Cardiac muscle cell (in vitro differentiated cells and primary cell): ENCODE measurements around the gene FLRT1. TPM values are rescaled to one million over a fixed set of nuclear protein-coding genes. Genes with fewer than 3 reads are reported as not detected.

Source experiments
- DNase-seq, 2 donors: peaks; one replicate each; pipeline versions ENCODE4 v3.0.0 to v3.0.0-alpha.2; 2010 to 2017; ENCODE audit warnings: low read depth in 1 of 2, low spot score in 1 of 2
- H3K27ac ChIP-seq: fragments of 200-600 bp; sonication (generic); 2 replicates; pipeline ENCODE4 v1.5.1; 2016
- H3K27me3 ChIP-seq: fragments of 200-600 bp; sonication (generic); 2 replicates; pipeline ENCODE4 v1.6.0; 2016; ENCODE audit warnings: control low read depth
- H3K36me3 ChIP-seq: fragments of 200-600 bp; sonication (generic); 2 replicates; pipeline ENCODE4 v1.5.1; 2016; ENCODE audit warnings: control low read depth
- H3K4me1 ChIP-seq: fragments of 200-600 bp; sonication (generic); 2 replicates; pipeline ENCODE4 v1.8.1; 2017; ENCODE audit warnings: low read depth, mild to moderate bottlenecking, mixed run types
- H3K4me3 ChIP-seq: fragments of 200-600 bp; sonication (generic); 2 replicates; pipeline ENCODE4 v1.5.1; 2016; ENCODE audit warnings: mild to moderate bottlenecking
- H3K9me3 ChIP-seq: fragments of 200-600 bp; sonication (generic); 2 replicates; pipeline ENCODE4 v1.5.1; 2017; ENCODE audit warnings: low read depth, mild to moderate bottlenecking, control low read depth
- polyA plus RNA-seq: library from polyadenylated mRNA; unstranded; fragments of >200 nt; fragmentation: Nextera tagmentation; extraction: Ambion mirVana; gene quantifications from 2 replicates; pipeline ENCODE4 v1.2.1, GENCODE V29; 2016
- total RNA-seq: library from RNA; depleted of rRNA; stranded (reverse); fragments of >200 nt; gene quantifications from 2 replicates; pipeline ENCODE4 v1.2.3, GENCODE V29; 2016
- TF ChIP-seq, protein P1 (sequence below): IDR thresholded peaks from 2 replicates; pipeline ENCODE4 v1.5.1; 2012; ENCODE audit warnings: low read depth, mild to moderate bottlenecking, low read length

The FLRT1 gene
- total and polyA plus RNA-seq, 2 experiments from 2014 or later, result 0.69 to 2.9 TPM

DNA sequence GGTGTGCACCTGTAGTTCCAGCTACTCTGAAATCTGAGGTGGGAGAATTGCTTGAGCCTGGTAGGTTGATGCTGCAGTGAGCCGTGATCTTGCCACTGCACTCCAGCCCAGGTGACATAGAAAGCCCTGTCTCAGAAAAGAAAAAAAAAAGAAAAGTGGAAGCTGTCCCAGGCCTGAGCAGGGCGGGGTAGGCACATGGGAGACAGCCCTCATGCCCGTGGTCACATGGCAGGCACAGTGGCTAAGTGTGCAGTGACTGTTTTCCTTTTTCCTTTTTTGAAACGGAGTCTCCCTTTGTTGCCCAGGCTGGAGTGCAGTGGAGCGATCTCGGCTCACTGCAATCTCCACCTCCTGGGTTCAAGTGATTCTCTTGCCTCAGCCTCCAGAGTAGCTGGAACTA, 41.7 kb upstream of the FLRT1 start:
- Histone ChIP-seq H3K4me1 (no peaks in the 10 kb centered on the region), H3K27ac (no peak overlapping the region), H3K27me3 (no peaks in the 10 kb centered on the region), H3K9me3 (no peaks in the 10 kb centered on the region), H3K4me3 (no peak overlapping the region), H3K36me3 (peaks cover 32% of the 10 kb centered on the region)
- TF ChIP-seq, protein P1, sequence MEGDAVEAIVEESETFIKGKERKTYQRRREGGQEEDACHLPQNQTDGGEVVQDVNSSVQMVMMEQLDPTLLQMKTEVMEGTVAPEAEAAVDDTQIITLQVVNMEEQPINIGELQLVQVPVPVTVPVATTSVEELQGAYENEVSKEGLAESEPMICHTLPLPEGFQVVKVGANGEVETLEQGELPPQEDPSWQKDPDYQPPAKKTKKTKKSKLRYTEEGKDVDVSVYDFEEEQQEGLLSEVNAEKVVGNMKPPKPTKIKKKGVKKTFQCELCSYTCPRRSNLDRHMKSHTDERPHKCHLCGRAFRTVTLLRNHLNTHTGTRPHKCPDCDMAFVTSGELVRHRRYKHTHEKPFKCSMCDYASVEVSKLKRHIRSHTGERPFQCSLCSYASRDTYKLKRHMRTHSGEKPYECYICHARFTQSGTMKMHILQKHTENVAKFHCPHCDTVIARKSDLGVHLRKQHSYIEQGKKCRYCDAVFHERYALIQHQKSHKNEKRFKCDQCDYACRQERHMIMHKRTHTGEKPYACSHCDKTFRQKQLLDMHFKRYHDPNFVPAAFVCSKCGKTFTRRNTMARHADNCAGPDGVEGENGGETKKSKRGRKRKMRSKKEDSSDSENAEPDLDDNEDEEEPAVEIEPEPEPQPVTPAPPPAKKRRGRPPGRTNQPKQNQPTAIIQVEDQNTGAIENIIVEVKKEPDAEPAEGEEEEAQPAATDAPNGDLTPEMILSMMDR, result no peak
- DNase-seq, result no peak

DNA sequence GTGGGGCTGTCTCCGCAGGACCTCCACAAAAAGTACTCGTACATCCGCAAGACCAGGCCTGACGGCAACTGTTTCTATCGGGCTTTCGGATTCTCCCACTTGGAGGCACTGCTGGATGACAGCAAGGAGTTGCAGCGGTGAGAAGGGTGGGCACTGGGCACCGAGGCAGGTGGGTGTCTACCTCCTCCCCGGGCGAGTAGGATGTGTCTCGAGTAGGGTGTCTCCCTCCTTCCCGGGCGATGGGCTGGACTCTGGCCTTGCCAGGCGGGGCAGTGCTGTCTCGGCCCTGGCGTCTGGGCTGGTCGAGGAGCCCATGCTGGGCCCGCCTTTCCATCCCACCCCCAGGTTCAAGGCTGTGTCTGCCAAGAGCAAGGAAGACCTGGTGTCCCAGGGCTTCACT, 39.2 kb upstream of the FLRT1 start:
- no peaks in the 10 kb centered on the region for H3K27me3 ChIP-seq
- peaks cover 23% of the 10 kb centered on the region for H3K36me3 ChIP-seq
- no peak overlapping the region for H3K27ac ChIP-seq
- TF ChIP-seq, protein P1, result no peak
- H3K4me1 ChIP-seq, result no peaks in the 10 kb centered on the region
- H3K9me3 ChIP-seq, result no peaks in the 10 kb centered on the region
- no peak for DNase-seq
- H3K4me3 ChIP-seq, result no peak overlapping the region

DNA sequence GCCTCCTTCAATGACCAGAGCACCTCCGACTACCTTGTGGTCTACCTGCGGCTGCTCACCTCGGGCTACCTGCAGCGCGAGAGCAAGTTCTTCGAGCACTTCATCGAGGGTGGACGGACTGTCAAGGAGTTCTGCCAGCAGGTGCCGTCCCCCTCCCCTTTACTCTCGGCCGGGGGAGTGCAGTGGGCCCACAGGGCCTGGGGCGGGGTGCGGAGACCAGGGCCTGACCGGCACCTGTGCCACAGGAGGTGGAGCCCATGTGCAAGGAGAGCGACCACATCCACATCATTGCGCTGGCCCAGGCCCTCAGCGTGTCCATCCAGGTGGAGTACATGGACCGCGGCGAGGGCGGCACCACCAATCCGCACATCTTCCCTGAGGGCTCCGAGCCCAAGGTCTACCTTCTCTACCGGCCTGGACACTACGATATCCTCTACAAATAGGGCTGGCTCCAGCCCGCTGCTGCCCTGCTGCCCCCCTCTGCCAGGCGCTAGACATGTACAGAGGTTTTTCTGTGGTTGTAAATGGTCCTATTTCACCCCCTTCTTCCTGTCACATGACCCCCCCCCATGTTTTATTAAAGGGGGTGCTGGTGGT, 38.5 kb upstream of the FLRT1 start:
- Histone ChIP-seq H3K4me3 (no peak overlapping the region), H3K27ac (no peak overlapping the region), H3K9me3 (no peaks in the 10 kb centered on the region), H3K4me1 (no peaks in the 10 kb centered on the region), H3K36me3 (peaks cover 21% of the 10 kb centered on the region), H3K27me3 (no peaks in the 10 kb centered on the region)
- TF ChIP-seq, protein P1, result no peak
- no peak for DNase-seq

DNA sequence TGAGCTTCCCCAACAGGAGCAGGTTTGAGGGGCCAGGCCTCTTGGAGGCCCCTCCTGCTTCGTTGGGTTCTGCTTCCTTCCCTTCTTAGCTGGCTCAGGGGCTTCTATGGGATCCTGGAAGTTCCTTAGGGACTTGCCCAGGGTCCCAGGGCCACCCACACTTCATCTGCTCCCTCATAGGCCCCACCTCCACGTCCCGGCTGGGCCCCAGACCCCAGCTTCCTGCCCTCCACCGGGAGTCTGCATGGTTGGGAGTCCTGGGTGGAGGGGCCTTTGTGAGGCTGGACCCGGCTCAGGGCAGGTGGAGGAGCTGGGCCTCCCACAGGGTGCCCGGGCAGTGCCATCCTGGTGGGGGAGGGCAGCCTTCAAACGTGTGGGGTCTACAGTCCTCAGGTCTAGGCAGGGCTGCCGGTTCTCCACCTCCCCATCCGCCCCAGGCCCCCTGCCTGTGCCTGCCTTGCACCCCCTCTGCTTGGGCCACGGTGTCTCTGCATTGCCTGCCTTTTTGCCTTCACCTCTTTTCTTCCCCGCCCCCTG, 37.9 kb upstream of the FLRT1 start:
- peaks cover 21% of the 10 kb centered on the region for H3K36me3 ChIP-seq
- TF ChIP-seq, protein P1, result no peak
- no peak overlapping the region for H3K4me3 ChIP-seq
- H3K4me1 ChIP-seq, result no peaks in the 10 kb centered on the region
- no peak for DNase-seq
- H3K9me3 ChIP-seq, result no peaks in the 10 kb centered on the region
- no peaks in the 10 kb centered on the region for H3K27me3 ChIP-seq
- no peak overlapping the region for H3K27ac ChIP-seq

DNA sequence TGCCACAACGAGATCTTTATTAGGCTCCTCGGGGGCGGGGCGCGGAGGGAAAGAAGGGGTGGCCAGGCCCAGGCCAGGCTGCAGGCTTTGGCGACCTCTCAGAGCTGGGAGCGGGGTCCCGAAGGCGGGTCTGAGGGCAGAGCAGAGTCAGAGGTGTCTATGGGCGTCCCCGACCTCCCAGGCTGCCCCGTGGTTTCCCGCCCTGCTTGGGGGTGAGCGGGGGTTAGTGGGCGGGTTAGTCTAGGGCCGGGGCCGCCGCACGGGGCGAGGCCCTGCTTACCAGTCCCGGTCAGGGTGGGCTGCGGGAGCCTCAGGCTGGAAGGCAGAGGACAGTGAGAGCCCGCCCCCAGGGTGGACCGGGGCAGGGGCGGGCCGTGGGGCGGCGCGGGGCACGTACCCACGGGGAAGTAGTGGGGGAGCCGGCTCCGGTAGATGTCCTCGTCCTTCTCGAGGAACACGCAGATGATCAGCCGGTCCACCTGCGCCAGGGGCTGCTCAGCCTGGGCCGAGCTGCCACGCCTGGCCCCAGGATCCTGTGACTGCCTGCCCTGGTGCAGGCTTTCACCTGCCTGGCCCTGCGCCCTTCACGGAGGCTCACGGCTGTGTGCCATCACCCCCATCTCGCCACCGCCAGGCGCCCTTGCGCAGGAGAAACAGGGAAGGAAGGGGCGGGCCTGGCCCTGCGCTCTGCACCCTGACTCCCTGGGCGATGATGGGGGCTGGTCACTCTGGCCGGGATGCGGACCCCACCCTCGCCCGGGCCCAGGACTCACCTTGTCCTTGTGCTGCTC, 37.0 kb upstream of the FLRT1 start:
- H3K27ac ChIP-seq, result no peak overlapping the region
- H3K4me1 ChIP-seq, result no peaks in the 10 kb centered on the region

More for the DNA sequence above, 37.0 kb upstream of the FLRT1 start:
- H3K4me3 ChIP-seq, result no peak overlapping the region
- H3K36me3 ChIP-seq, result peaks cover 19% of the 10 kb centered on the region
- no peaks in the 10 kb centered on the region for H3K9me3 ChIP-seq
- no peaks in the 10 kb centered on the region for H3K27me3 ChIP-seq
- DNase-seq, result no peak
- TF ChIP-seq, protein P1, result no peak
